HG03066 (cell line): Measurements from ENCODE around the gene CABLES1.
"Not testable (repeated sequence)": the region's sequence is repeated elsewhere in the genome, so short reads cannot be mapped to it uniquely, and the experiment has no call there.

ENCODE experiments used
- ATAC-seq: cut with Tn5 transposase; IDR thresholded peaks from one replicate; pipeline ENCODE4 v1.9.1; 2021; ENCODE audit warnings: low read depth; ENCODE audit not compliant: unreplicated experiment

CABLES1 gene

DNA sequence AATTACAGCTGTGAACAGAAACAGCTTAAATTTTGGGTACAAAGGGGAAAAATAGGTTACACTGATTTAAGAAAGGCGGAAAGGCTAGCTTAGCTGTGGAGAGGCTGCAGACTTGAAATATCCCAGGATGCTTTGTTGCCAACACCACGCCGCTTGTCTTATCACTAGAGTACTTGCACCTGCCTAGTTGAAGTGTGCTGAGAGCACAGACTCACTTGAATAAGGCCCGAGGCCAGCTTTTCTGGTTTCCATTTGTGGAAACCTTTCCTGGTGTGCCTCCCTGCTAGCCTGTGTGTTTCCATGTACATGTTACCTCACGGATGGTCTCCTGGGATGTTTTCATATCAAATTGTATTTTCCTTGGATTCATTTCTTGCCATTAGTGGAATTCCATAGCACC, 3.2 kb downstream of the CABLES1 start:
- no peak for ATAC-seq

DNA sequence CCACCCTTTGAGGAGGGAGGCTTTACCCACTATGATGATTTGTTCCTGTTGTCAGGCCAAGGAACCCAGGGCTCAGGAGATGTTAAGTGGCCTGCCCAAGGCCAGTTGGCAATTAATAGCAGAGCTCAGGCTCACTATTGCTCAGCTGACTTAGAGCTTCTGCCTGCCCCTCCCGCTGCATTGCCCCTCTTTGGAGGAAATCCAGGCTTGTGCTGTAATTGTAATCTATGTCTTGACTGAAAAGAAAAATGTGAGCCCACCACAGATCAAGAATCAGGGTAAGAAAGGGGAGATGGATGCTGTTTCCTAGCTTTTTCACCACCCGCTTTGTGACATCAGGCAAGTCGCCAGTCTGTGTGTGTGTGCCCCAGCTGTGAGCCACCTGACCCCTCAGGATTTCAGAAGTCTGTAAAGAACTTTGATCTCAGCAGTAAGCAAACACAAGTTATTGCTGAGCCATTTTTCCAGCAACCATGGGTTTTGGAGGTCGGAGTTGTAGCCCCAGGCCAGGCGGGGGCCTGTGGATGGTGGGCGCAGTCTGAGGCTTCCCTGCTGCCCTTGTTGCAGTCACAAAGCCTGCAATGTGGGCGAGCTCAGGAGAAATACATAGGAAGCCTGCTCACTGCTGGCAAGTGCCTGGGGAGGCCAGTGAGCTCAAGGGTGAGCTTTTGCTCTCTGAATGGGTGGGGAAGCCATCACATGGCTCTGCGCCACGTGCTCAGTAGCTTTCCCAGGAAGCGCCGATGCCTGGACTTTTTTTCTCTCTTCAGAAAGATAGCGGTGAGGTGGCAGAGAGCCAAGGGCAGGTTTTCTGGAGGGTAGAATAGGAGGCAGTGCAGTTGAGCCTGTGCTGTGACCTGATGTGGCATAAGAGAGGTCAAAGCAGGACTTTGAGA, 6.1 kb downstream of the CABLES1 start:
- no peak for ATAC-seq

DNA sequence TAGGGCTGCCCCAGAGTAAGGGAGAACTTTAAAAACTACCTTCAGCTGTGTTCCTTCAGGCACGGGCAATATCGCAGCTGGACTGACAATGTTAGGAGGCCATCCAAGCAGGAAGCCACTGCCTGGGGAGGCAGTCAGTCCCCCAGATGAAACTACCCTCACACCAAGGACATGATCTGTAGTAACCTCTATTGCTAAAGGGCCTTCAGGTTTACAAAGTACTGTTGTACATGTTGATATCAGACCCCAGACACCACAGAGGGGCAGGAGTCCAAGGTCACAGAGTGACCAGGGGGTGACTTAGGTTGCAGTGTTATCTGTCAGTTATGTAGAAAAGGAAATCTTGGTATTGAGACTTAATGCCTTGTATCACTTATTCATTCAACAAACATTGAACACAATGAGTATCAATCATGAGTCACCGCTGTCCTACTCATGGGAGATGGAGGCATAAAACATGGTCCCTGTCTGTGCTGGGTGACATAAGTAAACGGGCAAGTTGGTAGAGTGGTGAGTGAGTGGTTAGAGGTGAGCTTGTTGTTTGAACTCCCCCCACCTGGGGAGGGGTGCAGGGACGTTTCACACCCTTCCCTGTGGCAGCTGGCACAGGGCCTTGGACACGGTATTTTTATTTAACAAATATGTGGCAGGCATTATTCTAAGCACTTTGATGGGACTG, 7.1 kb downstream of the CABLES1 start:
- ATAC-seq, result no peak

DNA sequence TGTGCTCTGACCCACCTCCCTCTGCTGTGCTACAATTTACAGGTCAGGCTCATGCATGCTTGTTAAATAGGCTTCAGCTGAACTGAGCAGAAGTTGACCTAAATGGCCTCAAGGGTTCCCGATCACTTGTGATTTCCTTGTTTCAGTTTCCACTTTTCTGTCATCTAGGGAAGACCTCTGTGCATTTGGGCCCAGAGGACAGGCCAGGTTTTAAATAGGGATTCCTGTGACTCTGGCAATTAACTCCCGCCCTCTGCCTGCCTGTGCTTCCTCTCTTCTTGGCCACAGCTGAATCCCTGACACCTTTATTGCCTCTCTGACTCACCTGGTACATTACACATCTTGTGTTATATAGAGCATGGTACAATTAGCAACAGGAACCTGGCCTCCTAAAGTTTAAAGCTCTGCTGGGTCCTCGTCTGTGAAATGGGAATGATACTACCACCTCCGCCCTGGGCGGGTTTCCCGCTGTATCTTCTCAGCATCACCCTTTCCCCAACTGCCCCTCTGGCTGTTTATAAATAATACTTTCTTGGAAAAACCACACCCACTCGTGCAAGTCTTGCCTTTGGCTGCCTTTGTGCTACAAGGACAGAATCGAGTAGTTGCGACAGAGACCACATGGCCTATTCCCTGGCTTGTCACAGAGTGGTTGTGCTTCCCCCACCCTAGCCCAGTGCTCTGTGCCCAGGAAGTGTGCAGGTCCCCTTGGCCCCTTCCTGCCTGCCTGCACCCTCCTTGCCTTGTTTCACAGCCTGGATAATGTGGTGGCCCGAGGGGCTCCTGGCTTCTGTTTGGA, 7.9 kb downstream of the CABLES1 start:
- ATAC-seq, result no peak

DNA sequence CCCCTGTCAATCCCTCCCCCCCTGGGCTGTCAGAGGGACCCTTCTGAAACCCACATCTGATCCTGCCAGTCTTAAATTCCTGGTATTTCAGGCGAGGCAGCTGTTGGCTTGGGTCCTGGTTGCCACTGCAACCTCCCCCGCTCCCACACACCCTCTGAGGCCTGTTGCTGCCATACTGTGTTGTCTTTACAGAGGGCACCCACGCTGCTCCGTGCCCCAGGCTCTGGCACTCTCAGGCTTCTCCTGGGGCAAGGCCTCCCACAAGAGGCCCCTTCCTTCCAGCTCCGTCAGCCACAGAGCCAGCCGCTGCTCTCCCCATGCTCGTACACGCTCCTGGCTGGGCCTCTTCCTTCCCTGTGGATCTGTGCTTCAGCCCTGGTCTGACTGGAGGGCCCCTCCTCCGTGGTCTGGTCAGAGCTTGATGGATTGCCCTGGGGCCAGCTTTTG, 8.6 kb downstream of the CABLES1 start:
- no peak for ATAC-seq

DNA sequence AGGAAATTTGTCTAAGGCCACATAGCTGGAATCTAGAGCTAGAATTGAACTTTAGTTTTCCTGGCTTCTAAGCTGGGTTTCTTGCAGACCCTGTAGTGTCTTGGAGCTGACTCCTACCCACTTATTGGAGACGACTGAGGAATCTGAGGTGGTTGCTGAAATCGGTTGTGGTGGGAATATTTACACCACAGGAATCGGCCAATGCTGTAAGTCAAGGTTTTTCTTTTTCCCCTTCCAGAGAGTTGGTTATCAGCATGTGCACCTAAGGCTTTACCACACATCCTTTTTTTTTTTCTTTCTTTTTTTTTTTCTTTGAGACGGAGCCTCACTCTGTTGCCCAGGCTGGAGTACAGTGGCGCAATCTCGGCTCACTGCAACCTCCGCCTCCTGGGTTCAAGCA, 9.4 kb downstream of the CABLES1 start:
- no peak for ATAC-seq

DNA sequence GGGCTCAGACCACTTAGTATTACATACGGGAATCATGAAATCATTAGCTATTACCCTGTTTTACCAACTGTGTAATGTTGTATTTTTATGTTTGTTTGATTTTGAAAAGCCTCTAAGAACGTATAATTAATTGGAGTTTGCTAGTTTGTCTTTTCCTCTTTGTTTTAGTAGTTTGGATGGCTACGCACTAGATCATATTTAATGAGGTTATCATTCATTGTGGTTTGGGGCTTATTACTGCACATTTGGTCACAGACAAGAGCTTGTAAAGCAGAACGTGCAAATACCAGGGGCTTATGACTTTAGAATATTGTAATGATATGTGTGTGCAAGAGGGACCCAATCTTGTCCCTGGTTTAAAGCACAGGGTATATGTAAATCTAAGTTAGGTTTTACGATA, 10.3 kb downstream of the CABLES1 start:
- no peak for ATAC-seq

DNA sequence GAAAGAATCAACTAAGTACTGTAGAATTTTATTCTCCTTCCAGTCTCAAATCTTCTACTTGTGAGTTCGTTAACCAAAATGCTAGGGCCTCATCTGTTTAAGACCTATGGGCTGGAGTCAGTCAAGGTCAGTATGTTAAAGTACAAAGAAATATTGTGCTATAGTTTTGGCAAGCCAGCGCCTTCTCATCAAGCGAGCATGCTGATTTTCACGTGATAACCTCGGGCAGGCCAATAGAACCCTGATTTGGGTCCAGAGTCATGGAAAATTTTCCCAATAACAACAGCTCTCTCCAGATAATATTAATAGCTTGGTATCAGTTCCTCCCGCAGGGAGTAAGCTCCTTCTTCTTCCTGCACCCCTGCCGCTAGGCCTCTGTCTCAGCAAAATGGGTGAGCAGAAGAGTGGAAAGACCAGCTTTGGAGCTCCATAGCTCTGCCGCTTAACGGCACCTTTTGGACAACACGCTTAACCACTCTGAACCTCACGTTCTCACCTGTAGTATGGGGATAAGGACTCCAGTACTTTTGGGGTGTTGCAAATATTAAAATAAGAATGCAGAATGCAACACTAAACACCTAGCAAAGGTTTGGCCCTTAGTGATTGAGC, 11.7 kb downstream of the CABLES1 start:
- ATAC-seq, result no peak

DNA sequence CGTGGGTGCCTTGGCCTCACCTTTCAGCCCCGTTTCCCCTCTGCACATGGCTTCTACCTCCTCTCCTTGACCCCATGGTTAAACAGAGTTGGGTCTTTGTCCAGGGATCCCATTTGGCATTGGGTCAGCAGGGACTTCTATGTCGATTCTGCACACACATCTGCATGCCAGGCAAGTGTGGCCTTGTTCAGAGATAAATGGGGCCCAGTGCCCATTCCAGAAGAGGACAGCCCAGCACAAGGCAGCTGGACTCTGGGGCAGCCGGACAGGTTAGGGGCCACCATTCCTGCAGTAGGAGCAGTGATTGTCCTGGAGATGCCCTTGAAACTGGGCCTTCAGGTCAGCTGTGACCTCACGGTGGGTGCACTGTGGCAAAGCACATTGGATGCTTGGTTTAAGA, 13.1 kb downstream of the CABLES1 start:
- no peak for ATAC-seq

DNA sequence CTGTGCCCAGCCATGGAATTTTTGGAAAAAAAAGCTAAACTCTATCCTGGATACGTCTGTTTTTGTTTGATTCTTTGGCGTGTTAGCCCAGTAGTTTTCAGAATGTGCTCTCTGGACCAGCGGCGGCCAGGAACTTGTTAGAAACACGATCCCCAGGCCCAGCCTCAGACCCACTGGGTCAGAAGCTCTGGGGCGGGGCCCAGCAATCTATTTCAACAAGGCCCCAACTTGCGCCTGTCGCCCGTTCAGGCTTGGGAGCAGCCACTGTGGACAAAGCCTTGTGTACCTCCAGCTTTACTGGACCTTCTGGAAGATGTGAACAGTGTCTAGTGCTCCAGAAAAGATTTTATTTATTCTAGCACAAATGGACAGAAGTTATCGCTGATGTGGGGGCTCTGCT, 14.3 kb downstream of the CABLES1 start:
- no peak for ATAC-seq

DNA sequence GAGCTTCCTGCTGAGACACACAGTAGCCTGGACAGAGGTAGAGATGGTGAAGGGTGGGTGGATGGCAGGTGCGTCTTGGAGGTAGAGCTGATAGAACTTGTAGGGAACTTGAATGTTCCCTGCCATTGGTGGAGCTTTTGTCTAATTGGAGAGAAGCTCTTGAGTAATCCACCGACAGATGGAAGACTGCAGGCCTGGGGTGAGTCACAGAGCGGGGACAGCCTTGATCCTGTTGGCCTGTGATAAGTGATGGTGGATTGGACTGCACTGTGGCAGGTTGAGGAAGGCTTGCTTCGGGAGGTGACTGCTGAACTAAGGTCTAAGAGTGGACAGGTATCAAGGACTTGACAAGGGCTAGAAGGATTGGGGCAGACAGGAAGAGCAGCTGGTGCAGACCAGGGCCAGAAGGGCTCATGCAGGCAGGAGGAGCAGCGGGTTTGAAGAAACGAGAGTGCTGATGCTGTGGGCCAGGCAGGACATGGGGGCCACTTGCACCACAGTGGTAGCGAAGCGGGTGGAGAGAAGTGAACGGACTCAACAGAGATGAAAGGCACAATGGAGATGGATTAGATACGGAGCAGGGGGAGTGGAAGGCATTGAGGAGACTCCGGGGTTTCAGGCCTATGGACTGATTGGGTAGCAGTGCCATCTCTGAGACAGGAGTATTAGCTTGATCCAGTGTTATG, 16.3 kb downstream of the CABLES1 start:
- ATAC-seq, result no peak

DNA sequence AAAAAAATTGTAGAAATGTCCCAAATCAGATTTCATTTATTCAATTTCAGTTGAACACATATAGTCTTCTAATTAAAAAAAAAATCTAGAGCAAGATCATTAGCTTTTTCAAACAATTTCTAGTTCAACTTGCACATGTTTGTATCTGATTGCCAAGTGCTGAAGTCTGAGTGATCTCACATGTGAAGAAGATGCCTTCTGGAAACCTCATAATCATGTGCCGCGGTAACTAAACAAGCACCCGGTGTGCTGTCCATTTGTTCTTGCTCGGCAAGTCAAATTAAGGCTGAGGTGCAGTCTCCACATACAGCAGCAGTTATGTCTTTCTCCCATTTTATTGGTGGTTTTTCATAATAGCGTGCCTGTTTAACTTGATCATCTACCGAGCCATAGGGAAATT, 18.7 kb downstream of the CABLES1 start:
- no peak for ATAC-seq

DNA sequence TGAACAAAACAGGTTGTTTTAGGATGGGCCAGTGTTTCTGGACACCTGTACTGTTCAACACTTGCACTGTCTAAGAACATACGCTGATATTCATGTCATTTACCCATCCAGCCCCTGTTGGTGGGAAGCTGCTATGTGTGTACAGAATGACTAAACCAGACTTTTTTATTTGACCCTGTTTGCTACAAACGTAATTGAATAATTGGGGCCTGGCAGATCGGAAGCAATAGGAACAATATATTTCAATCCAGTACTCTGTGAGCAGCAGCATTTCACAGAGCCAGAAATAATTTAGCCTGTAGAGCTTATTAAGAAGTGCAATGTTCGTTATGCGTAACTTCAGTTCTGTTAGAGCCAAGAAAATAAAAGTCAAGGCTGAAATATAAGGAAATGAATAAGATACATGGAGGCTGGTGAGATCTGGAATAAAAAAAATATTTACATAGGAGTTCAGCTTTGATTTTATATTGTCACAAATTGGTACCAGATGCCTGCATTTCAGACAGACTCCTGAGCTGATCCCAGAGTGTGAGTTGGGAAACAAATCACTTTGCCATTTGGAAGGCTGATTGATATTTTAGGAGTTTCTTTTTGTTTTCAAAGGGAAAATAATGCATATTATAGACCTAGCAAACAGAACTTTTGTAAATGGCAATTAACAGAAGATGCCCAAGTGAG, 19.7 kb downstream of the CABLES1 start:
- ATAC-seq, result no peak

DNA sequence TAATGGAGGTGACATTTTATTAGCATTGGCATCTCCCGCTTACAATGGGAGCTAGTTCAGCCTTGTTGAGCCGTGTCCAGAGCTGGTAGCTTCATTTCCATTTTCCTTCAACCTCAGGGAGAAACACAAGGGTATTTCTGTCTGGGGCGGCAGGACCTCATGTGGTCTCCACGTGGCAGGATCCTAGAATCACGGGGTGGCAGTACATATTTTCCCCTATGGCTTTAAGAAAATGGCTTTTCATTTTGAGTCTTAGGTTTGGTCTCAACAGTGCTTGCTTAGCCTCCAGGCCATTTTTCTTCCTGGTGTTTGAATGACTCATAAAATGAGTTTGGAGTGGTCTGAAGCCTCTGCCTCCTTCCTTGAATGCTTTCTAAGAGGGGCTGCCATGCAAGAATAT, 20.3 kb downstream of the CABLES1 start:
- ATAC-seq, result no peak

DNA sequence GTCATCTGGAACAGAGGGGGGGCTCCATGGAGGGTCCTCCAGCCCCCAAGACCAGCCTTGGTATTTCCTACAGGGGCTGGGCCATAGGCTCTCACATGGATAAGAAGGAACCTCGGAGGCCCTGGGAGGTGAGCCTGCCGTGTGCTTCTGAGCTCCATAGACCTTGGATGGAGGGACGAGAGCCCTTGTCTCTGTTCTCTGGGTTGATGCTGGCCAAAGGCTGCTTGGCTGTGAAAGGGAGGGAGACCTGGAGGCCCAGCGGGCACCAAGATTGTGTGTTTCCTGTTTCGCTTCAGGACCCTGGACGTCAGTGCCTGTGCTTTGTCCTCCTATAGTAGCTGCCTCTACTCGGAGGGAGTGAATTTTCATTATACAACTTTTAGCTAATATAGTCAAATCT, 20.8 kb downstream of the CABLES1 start:
- ATAC-seq, result no peak

DNA sequence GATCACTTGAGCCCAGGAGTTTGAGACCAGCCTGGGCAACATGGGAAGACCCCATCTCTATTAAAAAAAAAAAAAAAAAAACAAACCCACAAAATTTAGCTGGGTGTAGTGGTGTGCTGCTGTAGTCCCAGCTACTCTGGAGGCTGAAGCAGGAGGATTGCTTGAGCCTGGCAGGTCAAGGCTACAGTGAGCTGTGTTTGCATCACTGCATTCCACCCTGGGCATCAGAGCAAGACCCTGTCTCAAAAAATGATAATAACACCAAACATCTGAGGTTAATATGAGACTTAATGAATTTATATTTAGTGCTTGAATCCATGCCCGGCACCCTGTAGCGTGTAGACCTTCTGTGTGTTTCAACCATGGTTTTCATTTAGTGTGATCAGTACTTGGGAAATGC, 22.8 kb downstream of the CABLES1 start:
- no peak for ATAC-seq

DNA sequence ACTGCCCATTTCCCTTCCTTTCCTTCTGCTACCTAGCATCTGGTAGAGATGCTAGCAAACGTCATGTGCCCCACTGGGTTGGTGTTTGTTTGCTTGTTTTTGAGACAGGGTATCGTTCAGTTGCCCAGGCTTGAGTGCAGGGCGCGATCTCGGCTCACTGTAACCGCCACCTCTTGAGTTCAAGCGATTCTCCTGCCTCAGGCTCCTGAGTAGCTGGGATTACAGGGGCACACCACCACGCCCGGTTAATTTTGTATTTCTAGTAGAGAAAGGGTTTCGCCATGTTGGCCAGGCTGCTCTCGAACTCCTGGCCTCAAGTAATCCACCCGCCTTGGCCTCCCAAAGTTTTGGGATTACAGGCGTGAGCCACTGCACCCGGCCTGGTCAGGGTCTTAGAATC, 23.6 kb downstream of the CABLES1 start:
- ATAC-seq, result not testable (repeated sequence)

DNA sequence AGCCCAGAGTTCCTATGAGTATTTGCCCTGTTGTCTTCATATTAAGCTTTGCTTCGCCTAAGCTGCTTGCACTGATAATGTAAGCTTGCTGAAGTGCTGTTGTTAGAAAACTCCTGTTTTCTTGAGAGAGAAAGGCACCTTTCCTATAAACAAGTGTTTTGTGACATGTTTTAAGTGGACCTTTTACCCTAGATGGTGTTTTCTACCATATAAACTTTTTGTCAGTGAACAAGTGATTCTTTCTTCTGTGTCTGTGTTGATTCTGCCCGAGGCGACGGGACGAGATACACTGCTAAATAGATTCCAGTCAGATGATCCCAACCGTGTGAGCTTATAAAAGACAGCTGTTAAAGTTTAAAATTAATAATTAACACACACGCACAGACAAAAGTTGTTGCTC, 24.1 kb downstream of the CABLES1 start:
- no peak for ATAC-seq

DNA sequence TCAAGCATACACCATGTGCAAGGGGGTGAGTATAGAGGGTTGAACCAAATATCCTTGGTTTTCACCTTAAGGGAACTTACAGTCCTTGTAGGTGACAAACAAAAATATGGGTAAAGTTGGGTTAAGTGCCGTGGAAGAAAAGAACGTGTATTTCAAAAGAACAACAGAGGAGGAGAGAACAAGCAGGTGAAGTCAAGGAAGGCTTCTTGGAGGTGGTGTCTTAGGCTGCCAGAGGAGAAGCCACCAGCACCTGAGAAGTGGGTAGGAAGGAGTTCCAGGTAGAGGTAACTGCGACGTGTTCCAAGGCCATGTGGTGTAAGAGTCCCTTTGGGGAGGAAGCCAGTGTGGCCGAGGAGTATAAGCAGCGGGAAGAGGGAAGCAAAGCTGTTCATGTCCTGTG, 27.2 kb downstream of the CABLES1 start:
- no peak for ATAC-seq
